ENCODE measurements around the gene BSN. TPM values are rescaled to one million over a fixed set of nuclear protein-coding genes. Genes with fewer than 3 reads are reported as not detected.

Gene BSN
- total RNA-seq, 1 donor from 2014 or later, result 46.9 TPM

DNA sequence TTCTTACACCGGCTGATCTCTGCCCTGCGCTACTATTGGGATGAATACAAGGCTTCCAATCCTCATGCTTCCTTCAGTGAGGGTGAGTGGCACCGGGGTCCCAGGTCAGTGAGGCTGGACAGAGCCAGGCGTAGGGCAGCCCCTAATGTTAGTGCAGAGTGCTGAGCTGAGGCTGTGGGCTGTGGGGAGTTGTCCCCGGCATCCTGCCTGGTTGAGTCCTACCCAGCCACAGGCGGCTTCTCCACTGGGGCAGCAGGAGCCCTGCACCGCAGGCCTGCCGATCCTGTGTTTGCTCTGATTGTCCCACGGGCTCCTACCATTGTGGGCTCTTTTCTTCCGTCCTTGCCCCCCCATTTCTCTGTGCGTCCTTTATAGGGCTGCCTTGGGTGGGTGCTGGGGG, 148.4 kb downstream of the BSN start:
- no peaks in the 10 kb centered on the region for H3K36me3 Mint-ChIP-seq (ENCODE audit: unreplicated experiment)
- H3K27ac Mint-ChIP-seq (ENCODE audit: unreplicated experiment), result no peak overlapping the region
- TF ChIP-seq CTCF (IDR thresholded peaks at IDR 0.05; ENCODE audit: partially characterized antibody, unreplicated experiment), result no peak
- H3K27me3 Mint-ChIP-seq (ENCODE audit: unreplicated experiment), result peaks cover 11% of the 10 kb centered on the region
- peaks cover 2% of the 10 kb centered on the region for H3K9me3 Mint-ChIP-seq (ENCODE audit: unreplicated experiment)
- no peak for DNase-seq
- peaks cover 11% of the 10 kb centered on the region for H3K4me1 Mint-ChIP-seq (ENCODE audit: low read depth, unreplicated experiment)
- H3K4me3 Mint-ChIP-seq (ENCODE audit: unreplicated experiment), result no peak overlapping the region

GRCh38 chr3:49703443-49703927, 149.2 kb downstream of the BSN start:
- Mint-ChIP-seq H3K27me3 (ENCODE audit: unreplicated experiment) (peaks cover 15% of the 10 kb centered on the region), H3K9me3 (ENCODE audit: unreplicated experiment) (peaks cover 2% of the 10 kb centered on the region), H3K4me3 (ENCODE audit: unreplicated experiment) (no peak overlapping the region), H3K4me1 (ENCODE audit: low read depth, unreplicated experiment) (peaks cover 18% of the 10 kb centered on the region), H3K36me3 (ENCODE audit: unreplicated experiment) (no peaks in the 10 kb centered on the region), H3K27ac (ENCODE audit: unreplicated experiment) (no peak overlapping the region)
- peak; percentile 85 for TF ChIP-seq CTCF (IDR thresholded peaks at IDR 0.05; ENCODE audit: partially characterized antibody, unreplicated experiment)
- DNase-seq, result peak; percentile 77

DNA sequence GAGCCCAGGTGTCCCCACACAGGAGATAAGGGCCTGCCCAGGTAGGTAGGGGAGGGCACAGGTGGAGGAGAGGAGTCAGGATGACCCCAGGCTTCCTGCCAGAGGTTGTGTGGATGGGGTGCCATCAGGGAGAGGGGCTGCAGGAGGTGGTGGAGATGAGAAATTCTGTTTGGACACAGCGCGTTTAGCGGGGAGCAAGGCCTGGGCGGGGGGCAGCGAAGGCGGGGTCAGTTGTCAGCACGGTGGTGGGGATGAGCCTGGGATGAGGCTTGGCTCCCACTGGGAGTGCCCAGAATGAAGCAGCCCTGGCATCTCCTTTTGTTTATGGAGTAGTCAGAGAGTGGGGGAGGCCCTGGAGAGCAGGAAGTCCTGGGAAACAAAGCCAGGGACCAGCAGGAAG, 149.7 kb downstream of the BSN start:
- H3K27me3 Mint-ChIP-seq (ENCODE audit: unreplicated experiment), result peaks cover 15% of the 10 kb centered on the region
- H3K4me1 Mint-ChIP-seq (ENCODE audit: low read depth, unreplicated experiment), result peaks cover 18% of the 10 kb centered on the region
- no peak overlapping the region for H3K4me3 Mint-ChIP-seq (ENCODE audit: unreplicated experiment)
- H3K36me3 Mint-ChIP-seq (ENCODE audit: unreplicated experiment), result no peaks in the 10 kb centered on the region
- DNase-seq, result no peak
- peaks cover 2% of the 10 kb centered on the region for H3K9me3 Mint-ChIP-seq (ENCODE audit: unreplicated experiment)
- no peak overlapping the region for H3K27ac Mint-ChIP-seq (ENCODE audit: unreplicated experiment)
- TF ChIP-seq CTCF (IDR thresholded peaks at IDR 0.05; ENCODE audit: partially characterized antibody, unreplicated experiment), result no peak

GRCh38 chr3:49704629-49705028, 150.4 kb downstream of the BSN start:
- DNase-seq, result no peak
- H3K36me3 Mint-ChIP-seq (ENCODE audit: unreplicated experiment), result no peaks in the 10 kb centered on the region
- H3K4me3 Mint-ChIP-seq (ENCODE audit: unreplicated experiment), result no peak overlapping the region
- no peak for TF ChIP-seq CTCF (IDR thresholded peaks at IDR 0.05; ENCODE audit: partially characterized antibody, unreplicated experiment)
- H3K27ac Mint-ChIP-seq (ENCODE audit: unreplicated experiment), result no peak overlapping the region
- H3K27me3 Mint-ChIP-seq (ENCODE audit: unreplicated experiment), result peaks cover 15% of the 10 kb centered on the region
- H3K4me1 Mint-ChIP-seq (ENCODE audit: low read depth, unreplicated experiment), result peaks cover 18% of the 10 kb centered on the region
- H3K9me3 Mint-ChIP-seq (ENCODE audit: unreplicated experiment), result peaks cover 2% of the 10 kb centered on the region

- no peak overlapping the region for H3K27ac Mint-ChIP-seq (ENCODE audit: unreplicated experiment)
- TF ChIP-seq CTCF (IDR thresholded peaks at IDR 0.05; ENCODE audit: partially characterized antibody, unreplicated experiment), result no peak
- H3K4me1 Mint-ChIP-seq (ENCODE audit: low read depth, unreplicated experiment), result peaks cover 18% of the 10 kb centered on the region
- no peaks in the 10 kb centered on the region for H3K36me3 Mint-ChIP-seq (ENCODE audit: unreplicated experiment)
- no peak overlapping the region for H3K4me3 Mint-ChIP-seq (ENCODE audit: unreplicated experiment)
- H3K9me3 Mint-ChIP-seq (ENCODE audit: unreplicated experiment), result peaks cover 2% of the 10 kb centered on the region
- no peak for DNase-seq
- peaks cover 15% of the 10 kb centered on the region for H3K27me3 Mint-ChIP-seq (ENCODE audit: unreplicated experiment)
Observed at GRCh38 chr3:49705390-49705960, 151.2 kb downstream of the BSN start.

All from glutamatergic neuron (in vitro differentiated cells).